Measurements from ENCODE around the gene TEC.

TEC gene

GRCh38 chr4:48216563-48216962, 53.1 kb downstream of the TEC start:
- no peak for ATAC-seq (replicated peaks)
- H3K4me3 Mint-ChIP-seq = no peak overlapping the region
- H3K4me1 Mint-ChIP-seq = peaks cover 18 to 36% of the 10 kb centered on the region in 2 donors
- peaks cover 23 to 24% of the 10 kb centered on the region in 2 donors for H3K36me3 Mint-ChIP-seq
- H3K27me3 Mint-ChIP-seq = no peaks in the 10 kb centered on the region
- no peak overlapping the region for H3K27ac Mint-ChIP-seq
- H3K9me3 Mint-ChIP-seq = peaks cover 0 to 2% of the 10 kb centered on the region in 2 donors
- no peak for DNase-seq

DNA sequence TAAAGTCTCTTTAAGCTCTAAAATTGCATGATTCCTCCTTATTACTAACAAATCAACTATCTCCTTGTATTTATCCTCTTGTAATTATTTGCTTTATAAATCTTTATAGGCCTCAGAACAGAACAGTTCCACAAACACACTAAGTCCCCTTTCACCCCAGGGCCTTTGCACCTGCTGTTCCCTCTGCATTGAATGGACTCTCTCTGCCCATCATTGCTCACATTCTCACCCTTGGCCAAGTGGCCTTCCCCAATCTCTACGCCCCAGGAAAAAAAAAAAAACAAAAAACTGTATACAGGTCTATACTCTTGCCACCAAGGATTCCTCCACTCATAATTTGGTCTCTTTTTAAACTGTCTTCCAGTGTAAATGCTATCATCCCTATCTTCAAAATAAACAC, 53.7 kb downstream of the TEC start:
- no peak for ATAC-seq (replicated peaks)
- Mint-ChIP-seq H3K27me3 (no peaks in the 10 kb centered on the region), H3K4me3 (no peak overlapping the region), H3K4me1 (peaks cover 16 to 38% of the 10 kb centered on the region in 2 donors), H3K36me3 (peaks cover 18 to 21% of the 10 kb centered on the region in 2 donors), H3K27ac (no peak overlapping the region), H3K9me3 (no peaks in the 10 kb centered on the region)
- no peak for DNase-seq

DNA sequence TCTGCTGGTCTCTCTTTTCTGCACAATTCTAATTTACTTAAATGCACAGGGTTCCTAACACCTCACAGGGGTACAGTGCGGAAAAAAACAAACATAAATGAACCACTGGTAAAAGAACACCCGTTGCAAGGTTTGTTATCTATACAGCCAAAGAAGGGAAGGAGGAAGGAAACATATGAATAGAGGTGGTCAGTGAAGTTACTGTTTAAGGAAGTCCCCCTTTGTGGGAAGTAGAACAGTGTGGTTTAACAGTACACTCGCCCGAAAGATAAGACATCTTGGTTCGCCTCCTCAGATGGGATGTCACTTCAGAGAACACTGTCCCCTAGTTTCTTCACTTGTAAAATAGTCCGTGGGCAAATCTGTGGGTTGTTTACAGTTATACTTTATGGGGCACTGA, 57.5 kb downstream of the TEC start:
- peaks cover 25 to 42% of the 10 kb centered on the region in 2 donors for H3K4me1 Mint-ChIP-seq
- no peaks in the 10 kb centered on the region for H3K27me3 Mint-ChIP-seq
- peaks cover 8 to 14% of the 10 kb centered on the region in 2 donors for H3K36me3 Mint-ChIP-seq
- ATAC-seq (replicated peaks) (peak; percentile 93 to 94), DNase-seq (peak; percentile 47)
- no peaks in the 10 kb centered on the region for H3K9me3 Mint-ChIP-seq
- H3K4me3 Mint-ChIP-seq = peak overlapping the region; percentile 77
- peak overlapping the region; percentile 97 for H3K27ac Mint-ChIP-seq

DNA sequence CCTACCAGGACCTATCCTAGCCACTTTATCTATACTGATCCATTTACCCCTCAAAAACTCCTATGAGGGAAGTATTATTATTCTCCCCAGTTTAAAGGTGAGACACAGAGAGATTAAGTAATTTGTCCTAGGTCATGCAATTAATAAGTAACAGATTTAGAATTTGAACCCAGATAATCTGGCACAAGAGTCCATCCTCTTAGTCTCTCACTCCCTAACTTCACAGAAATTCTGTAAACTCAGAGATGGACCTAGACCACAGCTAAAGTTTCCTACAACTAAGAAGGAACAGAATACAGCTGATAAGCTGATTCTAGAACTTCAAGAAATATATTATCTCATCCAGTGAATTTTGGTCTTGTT, 58.7 kb downstream of the TEC start:
- no peaks in the 10 kb centered on the region for H3K9me3 Mint-ChIP-seq
- H3K4me1 Mint-ChIP-seq = peaks cover 24 to 33% of the 10 kb centered on the region in 2 donors
- peak overlapping the region; percentile 51 for H3K27ac Mint-ChIP-seq
- no peak for ATAC-seq (replicated peaks)
- DNase-seq = no peak
- H3K4me3 Mint-ChIP-seq = no peak overlapping the region
- no peaks in the 10 kb centered on the region for H3K27me3 Mint-ChIP-seq
- peaks cover 6 to 18% of the 10 kb centered on the region in 2 donors for H3K36me3 Mint-ChIP-seq

DNA sequence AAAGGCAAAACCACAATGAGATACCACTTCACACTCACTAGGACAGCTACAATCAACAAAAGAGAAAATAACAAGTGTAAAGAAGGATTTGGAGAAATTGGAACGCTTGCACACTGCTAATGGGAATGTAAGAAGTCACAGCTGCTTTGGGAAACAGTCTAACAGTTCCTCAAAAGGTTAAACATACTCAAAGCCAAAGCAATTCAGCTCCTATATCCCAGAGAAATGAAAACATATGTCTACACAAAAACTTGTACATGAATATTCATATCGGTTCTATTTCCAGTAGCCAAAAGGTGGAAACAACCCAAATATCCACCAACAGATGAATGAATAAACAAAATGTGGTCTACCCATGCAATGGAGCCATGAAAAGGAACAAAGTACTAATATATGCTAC, 64.0 kb downstream of the TEC start:
- peaks cover 10 to 29% of the 10 kb centered on the region in 2 donors for H3K36me3 Mint-ChIP-seq
- no peaks in the 10 kb centered on the region for H3K27me3 Mint-ChIP-seq
- H3K9me3 Mint-ChIP-seq = peaks cover 0 to 1% of the 10 kb centered on the region in 2 donors
- no peak overlapping the region for H3K4me3 Mint-ChIP-seq
- DNase-seq (no peak), ATAC-seq (replicated peaks) (no peak)
- H3K4me1 Mint-ChIP-seq = peaks cover 33 to 38% of the 10 kb centered on the region in 2 donors
- H3K27ac Mint-ChIP-seq = peak overlapping the region; percentile 63

DNA sequence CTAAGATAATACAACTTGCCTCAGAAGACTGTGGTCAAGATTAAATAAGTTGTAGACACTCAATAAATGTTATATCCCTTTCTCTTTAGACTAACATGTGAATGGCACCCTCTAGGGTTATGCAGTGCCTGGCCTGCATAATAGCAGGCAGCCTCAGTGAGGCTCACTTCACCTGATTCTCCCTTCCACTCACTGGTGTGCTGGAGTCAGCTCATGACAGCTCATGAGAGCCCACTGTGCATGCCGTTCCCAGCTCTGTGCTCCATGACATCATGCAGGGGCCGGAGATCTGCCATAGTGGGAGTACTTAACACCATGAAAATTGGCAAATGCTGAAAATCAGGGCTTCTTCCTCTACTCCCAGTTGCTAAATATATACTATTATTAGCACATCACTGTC, 64.5 kb downstream of the TEC start:
- Mint-ChIP-seq H3K4me3 (no peak overlapping the region), H3K9me3 (peaks cover 1 to 3% of the 10 kb centered on the region in 2 donors), H3K36me3 (peaks cover 6 to 26% of the 10 kb centered on the region in 2 donors), H3K4me1 (peaks cover 30 to 36% of the 10 kb centered on the region in 2 donors), H3K27me3 (no peaks in the 10 kb centered on the region), H3K27ac (peak overlapping the region; percentile 63)
- DNase-seq (no peak), ATAC-seq (replicated peaks) (no peak)

GRCh38 chr4:48203819-48204218, 65.8 kb downstream of the TEC start:
- ATAC-seq (replicated peaks) = no peak
- no peak for DNase-seq
- Mint-ChIP-seq H3K9me3 (peaks cover 1 to 6% of the 10 kb centered on the region in 2 donors), H3K27ac (peak overlapping the region; percentile 89), H3K4me1 (peaks cover 33 to 44% of the 10 kb centered on the region in 2 donors), H3K4me3 (peak overlapping the region in 1 of 2 donors; percentile 52), H3K36me3 (peaks cover 6 to 30% of the 10 kb centered on the region in 2 donors), H3K27me3 (no peaks in the 10 kb centered on the region)

- ATAC-seq (replicated peaks) (no peak), DNase-seq (no peak)
- peaks cover 1 to 6% of the 10 kb centered on the region in 2 donors for H3K9me3 Mint-ChIP-seq
- peak overlapping the region; percentile 67 for H3K27ac Mint-ChIP-seq
- peaks cover 9 to 34% of the 10 kb centered on the region in 2 donors for H3K36me3 Mint-ChIP-seq
- H3K4me1 Mint-ChIP-seq = peaks cover 54 to 75% of the 10 kb centered on the region in 2 donors
- no peak overlapping the region for H3K4me3 Mint-ChIP-seq
- no peaks in the 10 kb centered on the region for H3K27me3 Mint-ChIP-seq
These were observed 71.9 kb downstream of the TEC start for GRCh38 chr4:48197643-48198237.

- H3K36me3 Mint-ChIP-seq = peaks cover 9 to 34% of the 10 kb centered on the region in 2 donors
- H3K9me3 Mint-ChIP-seq = peaks cover 1 to 6% of the 10 kb centered on the region in 2 donors
- H3K27ac Mint-ChIP-seq = peak overlapping the region; percentile 87
- DNase-seq = no peak
- ATAC-seq (replicated peaks) = peak; percentile 82 to 83
- peaks cover 54 to 75% of the 10 kb centered on the region in 2 donors for H3K4me1 Mint-ChIP-seq
- no peaks in the 10 kb centered on the region for H3K27me3 Mint-ChIP-seq
- peak overlapping the region; percentile 45 to 67 for H3K4me3 Mint-ChIP-seq
These were observed 72.7 kb downstream of the TEC start for GRCh38 chr4:48196758-48197504.

- ATAC-seq (replicated peaks) = peak in 1 of 2 donors; percentile 37
- peaks cover 6 to 25% of the 10 kb centered on the region in 2 donors for H3K36me3 Mint-ChIP-seq
- no peaks in the 10 kb centered on the region for H3K27me3 Mint-ChIP-seq
- peaks cover 46 to 66% of the 10 kb centered on the region in 2 donors for H3K4me1 Mint-ChIP-seq
- peaks cover under 1 to 6% of the 10 kb centered on the region in 2 donors for H3K9me3 Mint-ChIP-seq
- no peak for DNase-seq
- H3K4me3 Mint-ChIP-seq = peak overlapping the region; percentile 45 to 67
- H3K27ac Mint-ChIP-seq = peak overlapping the region; percentile 87
These were observed 73.8 kb downstream of the TEC start for GRCh38 chr4:48195853-48196252.

DNA sequence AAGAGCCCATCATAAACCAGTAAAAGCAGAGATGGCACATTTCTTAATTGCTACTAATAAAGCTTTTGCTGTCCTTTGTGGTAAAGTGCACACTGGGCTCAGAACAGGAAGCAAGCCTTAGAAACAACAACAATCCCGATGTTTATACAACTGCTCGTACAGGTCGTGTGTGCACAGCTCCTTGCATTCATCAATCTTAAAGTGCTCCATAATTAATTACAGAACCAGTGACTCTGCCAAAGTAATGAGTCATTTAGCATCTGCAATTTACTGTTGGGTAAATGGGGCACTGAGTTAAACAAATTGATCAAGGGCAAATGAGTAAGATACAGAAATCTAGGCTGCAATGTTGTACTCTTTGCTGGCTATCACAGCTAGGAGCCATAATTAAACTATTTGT, 74.3 kb downstream of the TEC start:
- Mint-ChIP-seq H3K27me3 (no peaks in the 10 kb centered on the region), H3K36me3 (peaks cover 5 to 23% of the 10 kb centered on the region in 2 donors), H3K27ac (peak overlapping the region; percentile 87), H3K4me1 (peaks cover 44 to 63% of the 10 kb centered on the region in 2 donors), H3K4me3 (peak overlapping the region in 1 of 2 donors; percentile 36), H3K9me3 (peaks cover 0 to 6% of the 10 kb centered on the region in 2 donors)
- DNase-seq = no peak
- ATAC-seq (replicated peaks) = peak; percentile 21 to 32

DNA sequence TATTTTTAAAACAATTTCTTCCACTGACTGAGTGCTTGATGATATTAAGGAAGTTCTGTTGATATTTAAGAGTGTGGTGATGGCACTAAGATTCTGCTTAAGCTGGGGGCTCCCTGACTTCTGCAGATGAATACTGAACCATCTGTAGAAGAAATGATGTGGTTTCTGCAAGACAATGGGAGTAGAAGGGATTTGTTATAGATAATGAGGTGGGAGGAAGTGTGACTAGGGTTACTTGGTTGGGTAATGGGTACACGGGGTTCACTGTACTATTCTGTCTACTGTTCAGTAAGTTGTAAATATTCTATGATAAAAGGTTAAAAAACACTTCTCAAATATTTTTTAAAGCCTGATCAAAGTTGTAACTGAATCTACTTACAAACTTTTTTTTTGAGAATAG, 74.7 kb downstream of the TEC start:
- no peak overlapping the region for H3K27ac Mint-ChIP-seq
- ATAC-seq (replicated peaks) (no peak), DNase-seq (no peak)
- peaks cover 41 to 59% of the 10 kb centered on the region in 2 donors for H3K4me1 Mint-ChIP-seq
- peak overlapping the region; percentile 4 to 49 for H3K4me3 Mint-ChIP-seq
- H3K36me3 Mint-ChIP-seq = peaks cover 5 to 19% of the 10 kb centered on the region in 2 donors
- H3K9me3 Mint-ChIP-seq = peaks cover 0 to 2% of the 10 kb centered on the region in 2 donors
- H3K27me3 Mint-ChIP-seq = no peaks in the 10 kb centered on the region

GRCh38 chr4:48193921-48194468, 75.6 kb downstream of the TEC start:
- peaks cover 5 to 17% of the 10 kb centered on the region in 2 donors for H3K36me3 Mint-ChIP-seq
- no peaks in the 10 kb centered on the region for H3K27me3 Mint-ChIP-seq
- no peak overlapping the region for H3K27ac Mint-ChIP-seq
- H3K9me3 Mint-ChIP-seq = no peaks in the 10 kb centered on the region
- peaks cover 36 to 52% of the 10 kb centered on the region in 2 donors for H3K4me1 Mint-ChIP-seq
- no peak for ATAC-seq (replicated peaks)
- no peak for DNase-seq
- H3K4me3 Mint-ChIP-seq = peak overlapping the region; percentile 54 to 61

- H3K4me1 Mint-ChIP-seq = peaks cover 36 to 50% of the 10 kb centered on the region in 2 donors
- DNase-seq (no peak), ATAC-seq (replicated peaks) (no peak)
- H3K36me3 Mint-ChIP-seq = peaks cover 5 to 20% of the 10 kb centered on the region in 2 donors
- H3K4me3 Mint-ChIP-seq = peak overlapping the region in 1 of 2 donors; percentile 1
- no peaks in the 10 kb centered on the region for H3K9me3 Mint-ChIP-seq
- no peak overlapping the region for H3K27ac Mint-ChIP-seq
- H3K27me3 Mint-ChIP-seq = no peaks in the 10 kb centered on the region
These were observed 76.4 kb downstream of the TEC start for GRCh38 chr4:48193096-48193836.

All from stimulated activated naive B cell treated with anti-CD40 and anti-IgM and Interleukin-4, amounts not matched to agents 10 μg/mL and 1 μg/mL and 100 μg/mL, for 72 hours (primary cell).